Activated gamma-delta T cell treated with Interleukin-2 at 50 U/mL for 16 hours (primary cell): ENCODE measurements around the gene GGT1.
"Not testable (repeated sequence)": the region's sequence is repeated elsewhere in the genome, so short reads cannot be mapped to it uniquely, and the experiment has no call there.

ENCODE experiments used
- DNase-seq: peaks from one replicate; pipeline ENCODE4 v3.0.0-alpha.2; 2020

GGT1 gene

DNA sequence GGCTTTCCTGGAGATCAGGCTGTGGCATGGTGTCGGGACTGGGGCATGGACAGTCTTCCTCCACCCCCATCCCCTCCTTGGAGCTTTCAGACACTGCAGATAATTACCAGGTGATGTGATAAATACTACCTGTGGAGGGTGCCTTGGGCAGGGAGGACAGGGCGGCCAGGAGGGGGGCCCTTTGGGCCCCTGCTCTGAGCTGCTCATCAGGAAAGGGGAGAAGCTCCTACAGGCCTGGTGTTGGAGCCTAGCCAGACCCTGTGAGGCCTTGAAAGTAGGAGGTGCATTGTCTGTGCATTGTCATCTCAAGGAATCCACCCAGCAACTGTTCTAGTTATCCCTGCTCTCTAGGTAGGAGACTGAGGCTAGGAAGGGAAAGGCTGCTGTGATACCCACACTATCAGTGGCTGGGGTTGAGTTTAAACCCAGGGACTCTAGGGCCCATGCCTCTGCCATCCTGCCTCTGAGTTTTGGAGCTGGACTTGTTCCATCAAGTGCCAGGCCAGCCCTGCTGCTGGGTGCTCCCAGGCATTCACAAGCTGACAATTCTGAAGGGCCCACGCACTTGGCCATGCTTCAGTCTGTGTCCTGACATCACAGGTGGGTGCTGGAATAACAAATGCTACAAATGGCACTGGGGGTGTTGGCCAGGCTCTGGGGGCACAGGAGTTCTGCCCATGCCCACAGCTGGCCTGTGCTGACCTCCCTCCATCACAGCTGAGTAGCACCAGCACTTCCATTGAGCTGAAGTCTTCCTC lies 2.9 kb upstream of the GGT1 start:
- not testable (repeated sequence) for DNase-seq

DNA sequence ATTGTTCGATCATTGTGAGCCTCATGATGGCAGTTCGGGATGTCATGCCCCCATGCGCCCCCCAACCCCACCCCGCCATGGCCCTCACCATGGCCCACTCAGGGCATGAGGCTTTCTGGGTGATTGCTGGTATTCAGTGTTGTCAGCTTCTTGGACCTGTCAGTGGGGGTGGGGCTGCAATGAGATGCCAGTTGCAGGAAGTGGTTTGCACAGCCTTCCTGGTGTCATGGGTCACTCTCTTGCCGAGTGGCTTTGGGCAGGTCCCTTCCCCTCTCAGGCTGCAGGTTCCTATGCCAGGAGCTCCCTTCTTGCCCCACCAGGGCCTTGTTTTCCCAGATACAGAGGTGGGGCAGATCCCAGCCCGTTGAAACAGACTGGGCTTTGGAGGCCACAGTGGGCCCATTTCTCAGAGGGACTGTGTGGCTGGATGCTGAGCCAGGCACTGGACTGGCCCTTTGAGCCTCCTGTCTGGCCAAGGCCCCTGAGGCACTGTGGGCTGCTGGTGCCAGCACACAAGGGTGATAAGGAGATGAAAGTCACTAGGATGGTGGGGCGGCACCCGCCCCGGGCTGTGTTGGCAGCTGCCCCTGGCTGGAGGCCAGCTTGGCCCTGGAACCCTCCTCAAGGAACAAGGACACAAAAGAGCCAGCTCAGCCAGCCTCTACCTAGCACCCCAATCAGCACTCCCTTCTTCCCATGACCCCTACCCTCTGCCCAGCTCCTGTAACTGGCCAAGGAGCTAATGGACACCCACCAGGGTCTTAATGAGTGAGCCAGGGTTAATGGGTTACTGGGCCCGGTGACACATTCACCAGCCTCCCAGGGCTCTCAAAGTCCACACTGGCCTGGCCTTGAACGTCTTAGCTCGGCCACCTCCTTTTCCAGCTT lies 1.5 kb upstream of the GGT1 start:
- DNase-seq = no peak

DNA sequence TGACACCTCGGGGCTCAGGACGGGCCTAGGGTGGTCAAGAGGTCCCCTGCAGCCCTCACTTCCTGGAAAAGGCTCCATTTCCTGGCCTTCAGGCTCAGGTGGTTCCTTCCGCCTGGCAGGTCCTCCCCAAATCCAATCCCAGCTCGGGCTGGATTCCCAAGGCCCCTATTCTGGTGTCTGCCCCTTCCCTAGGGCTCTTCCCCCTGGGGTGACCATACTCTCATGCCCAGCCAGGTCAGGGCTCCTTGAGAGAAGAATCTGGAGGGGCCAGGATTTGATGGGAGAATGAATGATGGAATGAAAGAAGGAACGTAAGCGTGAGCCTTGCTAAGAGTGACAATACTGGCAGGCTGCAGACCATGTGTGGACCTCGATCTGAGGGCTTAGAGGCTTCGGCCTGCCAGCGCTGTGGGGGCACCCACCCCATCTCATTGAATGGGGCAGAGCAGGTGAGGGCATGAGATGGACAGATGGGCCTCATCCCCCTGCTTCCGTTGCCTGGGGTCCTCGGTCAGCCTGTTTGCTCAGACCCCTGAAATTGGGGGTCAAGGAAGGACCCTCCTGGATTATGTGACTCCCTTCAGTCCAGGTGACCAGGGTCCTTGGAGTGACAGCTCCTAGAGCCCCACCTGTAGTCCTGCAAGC lies 766 bp upstream of the GGT1 start:
- not testable (repeated sequence) for DNase-seq

DNA sequence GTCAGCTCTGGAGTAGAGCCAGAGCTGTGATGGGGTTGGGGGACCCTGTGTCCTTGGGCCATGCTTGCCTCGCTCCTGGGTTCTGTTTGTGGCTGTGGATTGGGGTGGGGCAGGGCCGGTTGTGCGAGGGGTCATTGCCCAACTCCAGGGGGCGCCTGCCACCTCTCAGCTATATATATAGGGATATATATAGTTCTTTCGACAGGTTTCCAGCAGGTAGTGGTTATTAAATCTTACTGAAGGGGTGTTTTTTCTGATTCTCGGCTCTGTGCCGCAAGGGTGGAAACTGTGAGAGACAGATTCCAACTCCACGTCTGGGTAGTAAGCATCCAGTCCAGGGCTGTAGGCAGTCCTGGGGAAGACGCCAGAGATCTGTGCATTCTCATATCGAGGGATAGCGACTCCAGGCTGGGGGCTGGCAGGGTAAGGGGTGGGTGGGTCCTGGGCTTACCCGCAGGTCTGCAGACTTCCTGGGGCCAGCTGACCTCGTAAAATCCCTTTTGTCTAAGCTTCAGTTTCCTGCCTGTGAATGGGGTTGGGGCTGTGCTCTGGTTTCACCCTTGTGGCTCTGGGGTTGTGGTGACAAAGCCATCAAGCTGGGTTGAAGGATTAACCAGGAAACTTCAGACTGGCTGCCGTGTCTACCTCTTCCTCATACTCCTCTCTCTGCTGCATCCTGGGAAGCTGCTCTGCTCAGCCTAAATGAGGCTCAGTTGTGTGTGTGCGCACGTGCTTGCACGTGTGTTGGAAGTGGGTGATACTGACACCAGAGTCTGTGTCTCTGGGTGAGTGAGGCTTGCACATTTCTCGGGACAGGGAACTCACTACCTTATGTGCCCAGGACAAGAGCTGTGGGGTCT lies 1.0 kb downstream of the GGT1 start:
- DNase-seq = not testable (repeated sequence)

- not testable (repeated sequence) for DNase-seq
Observed at GRCh38 chr22:24606340-24606739, 3.3 kb downstream of the GGT1 start.

GRCh38 chr22:24607429-24607983 lies 4.5 kb downstream of the GGT1 start:
- not testable (repeated sequence) for DNase-seq

GRCh38 chr22:24608327-24608726 lies 5.3 kb downstream of the GGT1 start:
- DNase-seq = not testable (repeated sequence)

DNA sequence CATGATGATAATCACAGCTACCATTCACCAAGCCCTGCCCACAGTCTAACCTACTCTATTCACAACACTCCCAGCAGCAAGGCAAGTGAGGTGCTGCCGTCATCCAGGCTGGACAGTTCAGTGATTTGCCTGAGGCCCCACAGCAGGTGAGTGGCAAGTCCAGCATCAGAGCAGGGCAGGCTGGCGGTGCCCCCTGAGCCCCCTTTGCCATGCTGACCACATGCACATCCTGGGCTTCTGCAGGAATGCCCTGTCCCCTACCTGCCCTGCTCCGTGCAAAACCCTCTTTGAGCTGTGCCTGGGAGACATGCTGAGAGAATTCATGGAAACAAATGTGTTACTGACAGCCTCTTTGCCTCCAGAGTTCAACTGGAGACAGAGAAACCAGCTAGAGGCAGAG lies 6.9 kb downstream of the GGT1 start:
- not testable (repeated sequence) for DNase-seq

- not testable (repeated sequence) for DNase-seq
Observed at GRCh38 chr22:24614794-24615193, 11.8 kb downstream of the GGT1 start.

DNA sequence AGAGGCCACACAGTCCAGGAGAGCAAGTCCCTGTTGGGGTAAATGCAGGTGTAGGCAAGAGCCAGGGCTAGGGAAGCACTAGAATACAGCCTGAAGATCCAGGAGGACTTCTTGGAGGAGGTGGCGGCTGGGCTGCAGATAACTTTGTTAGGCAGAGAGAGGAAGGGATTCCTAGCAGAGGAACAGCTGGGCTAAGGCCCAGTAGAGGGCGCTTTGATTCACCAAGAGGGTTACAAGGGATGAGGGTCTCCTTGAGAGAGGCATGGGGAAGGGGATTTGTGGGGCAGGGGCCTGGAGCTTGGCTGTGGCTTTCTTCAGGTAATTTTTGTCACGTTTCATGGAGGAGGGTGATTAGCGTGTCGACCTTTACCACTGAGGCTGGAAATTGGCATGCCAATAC lies 18.3 kb downstream of the GGT1 start:
- not testable (repeated sequence) for DNase-seq

DNA sequence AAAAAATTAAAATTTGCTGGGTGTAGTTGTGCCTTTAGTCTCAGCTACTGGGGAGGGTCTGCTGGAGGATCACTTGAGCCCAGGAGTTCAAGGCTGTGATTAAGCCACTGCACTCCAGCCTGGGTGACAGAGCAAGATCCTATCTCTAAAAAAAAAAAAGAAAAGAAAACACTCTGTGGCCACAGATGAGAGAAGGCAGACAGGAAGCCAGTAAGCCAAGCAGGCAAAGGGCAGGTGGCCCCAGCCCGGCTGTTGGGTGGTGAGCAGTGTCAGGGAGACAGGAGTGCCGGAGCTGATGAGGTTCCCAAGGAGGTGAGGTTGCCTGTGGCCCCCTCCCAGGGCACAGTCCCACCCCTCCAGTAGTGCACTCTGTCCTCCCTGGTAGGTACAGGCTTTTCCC lies 19.6 kb downstream of the GGT1 start:
- peak; percentile 22 for DNase-seq

DNA sequence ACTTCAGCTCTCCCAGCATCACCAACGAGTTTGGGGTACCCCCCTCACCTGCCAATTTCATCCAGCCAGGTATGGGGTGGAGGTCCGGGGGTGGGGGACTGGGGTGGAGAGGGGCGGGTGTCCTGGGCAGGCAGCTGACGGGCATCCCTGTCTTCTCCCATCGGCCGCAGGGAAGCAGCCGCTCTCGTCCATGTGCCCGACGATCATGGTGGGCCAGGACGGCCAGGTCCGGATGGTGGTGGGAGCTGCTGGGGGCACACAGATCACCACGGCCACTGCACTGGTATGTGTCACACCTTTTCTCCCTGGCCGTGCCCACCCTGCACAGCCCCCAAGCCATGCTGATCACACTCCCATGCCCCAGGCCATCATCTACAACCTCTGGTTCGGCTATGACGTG lies 24.9 kb downstream of the GGT1 start:
- not testable (repeated sequence) for DNase-seq

DNA sequence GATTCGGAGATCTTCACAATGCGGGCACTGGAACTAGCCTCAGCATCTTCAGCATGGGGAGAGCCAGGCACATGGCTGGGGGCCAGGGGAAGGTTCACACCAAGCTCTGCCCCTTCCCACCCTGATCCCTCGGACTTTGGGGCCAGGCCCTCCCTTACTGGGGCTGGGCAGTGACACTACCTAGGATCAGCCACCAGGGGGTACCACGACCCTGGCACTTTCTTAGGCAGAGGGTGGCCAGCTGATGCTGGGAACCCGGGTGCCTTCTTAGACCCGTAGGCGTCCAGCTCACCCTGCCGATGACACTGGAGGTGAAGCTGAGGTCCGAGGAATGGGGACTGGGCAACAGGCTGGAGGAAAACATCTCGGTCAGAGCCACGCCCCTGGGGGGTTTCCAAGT lies 26.1 kb downstream of the GGT1 start:
- not testable (repeated sequence) for DNase-seq

GRCh38 chr22:24630812-24631427 lies 27.9 kb downstream of the GGT1 start:
- not testable (repeated sequence) for DNase-seq

GRCh38 chr22:24631430-24632122 lies 28.6 kb downstream of the GGT1 start:
- DNase-seq = not testable (repeated sequence)

DNA sequence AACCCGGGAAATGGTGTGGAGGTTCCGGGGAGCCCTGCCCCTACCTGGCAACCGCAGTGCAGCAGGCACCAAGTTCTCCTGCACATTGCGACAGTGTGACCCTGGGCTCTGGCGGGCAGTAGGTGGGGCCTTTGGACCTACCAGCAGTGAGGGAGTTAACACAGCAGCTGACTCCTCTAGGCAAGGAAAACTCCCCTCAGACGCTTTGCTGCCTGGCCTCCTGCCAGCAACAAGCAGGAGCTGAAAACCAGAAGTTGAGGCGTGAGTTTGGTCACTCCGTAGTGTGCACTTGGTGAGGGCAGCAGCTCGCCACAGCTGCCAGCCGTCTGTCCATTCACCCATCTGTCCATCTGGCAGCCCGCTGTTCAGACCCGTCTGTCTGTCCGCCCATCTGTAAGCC lies 29.6 kb downstream of the GGT1 start:
- DNase-seq = not testable (repeated sequence)

- not testable (repeated sequence) for DNase-seq
Observed at GRCh38 chr22:24633231-24634023, 30.4 kb downstream of the GGT1 start.

DNA sequence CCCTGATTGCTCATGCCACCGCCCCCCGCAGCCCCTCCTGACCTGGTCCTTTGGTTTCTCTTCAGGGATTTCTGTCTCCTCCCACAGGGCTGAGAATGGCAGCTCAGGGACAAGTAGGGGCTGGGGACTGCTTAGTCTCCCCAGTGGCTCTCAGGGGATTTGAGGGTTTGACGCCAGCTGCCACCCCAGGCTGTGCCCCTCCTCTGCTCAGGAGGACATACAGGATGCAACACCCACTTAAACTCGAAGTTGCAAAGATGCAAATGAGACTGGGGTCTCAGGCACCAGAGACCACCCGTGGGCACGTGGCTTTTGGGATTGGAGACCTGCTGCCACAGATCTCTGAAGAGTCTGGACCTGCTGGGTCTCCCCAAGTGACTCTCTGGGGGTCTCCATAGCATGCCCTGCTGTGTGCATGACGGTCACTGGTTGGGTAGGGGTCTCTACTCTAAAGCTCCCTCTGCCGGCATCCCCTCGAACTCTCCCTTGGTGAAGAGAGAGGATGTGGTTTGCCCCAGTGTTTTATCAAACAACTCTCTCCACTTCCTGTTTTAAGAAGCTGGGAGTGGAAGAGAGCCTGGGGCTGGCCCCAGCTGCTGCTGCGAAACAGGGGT lies 31.9 kb downstream of the GGT1 start:
- DNase-seq = not testable (repeated sequence)

DNA sequence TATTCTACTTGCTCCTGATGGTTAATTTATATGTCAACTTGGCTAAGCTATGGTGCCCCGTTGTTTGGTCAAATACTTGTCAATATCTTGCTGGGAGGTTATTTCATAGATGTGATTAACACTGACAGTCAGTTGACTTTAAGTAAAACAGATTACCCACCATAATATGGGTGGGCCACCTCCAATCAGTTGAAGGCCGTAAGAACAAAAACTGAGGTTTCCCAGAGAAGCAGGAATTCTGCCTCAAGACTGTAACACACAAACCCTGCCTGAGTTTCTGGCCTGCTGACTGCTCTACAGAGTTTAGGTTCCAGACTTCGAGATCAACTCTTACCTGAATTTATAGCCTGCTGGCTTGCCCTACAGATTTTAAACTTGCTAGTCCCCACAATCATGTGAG lies 33.5 kb downstream of the GGT1 start:
- not testable (repeated sequence) for DNase-seq

- DNase-seq = not testable (repeated sequence)
Observed at GRCh38 chr22:24642307-24642706, 39.3 kb downstream of the GGT1 start.
